ENCODE results near the gene SCUBE3.

DNA sequence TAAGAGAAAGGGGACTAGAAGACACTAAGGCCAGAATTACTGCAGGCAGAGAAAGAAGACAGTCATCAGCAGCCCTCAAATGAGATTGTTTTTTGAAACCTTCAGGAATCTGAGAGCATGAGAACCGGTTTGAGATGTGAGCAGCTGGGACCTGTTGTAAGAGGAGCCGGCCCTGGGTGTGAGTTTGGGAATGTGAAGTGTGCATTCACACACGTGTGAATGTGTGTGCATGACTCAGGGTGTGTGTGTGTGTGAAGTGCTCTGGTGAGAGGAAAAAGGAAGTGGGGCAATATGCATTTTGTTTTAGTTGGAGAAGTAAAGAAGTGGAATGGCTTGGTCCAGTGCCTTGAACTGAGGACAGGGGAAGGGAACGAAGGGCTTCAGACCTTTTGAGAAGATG is 4.3 kb downstream of the SCUBE3 start:
- TF ChIP-seq, protein P1, sequence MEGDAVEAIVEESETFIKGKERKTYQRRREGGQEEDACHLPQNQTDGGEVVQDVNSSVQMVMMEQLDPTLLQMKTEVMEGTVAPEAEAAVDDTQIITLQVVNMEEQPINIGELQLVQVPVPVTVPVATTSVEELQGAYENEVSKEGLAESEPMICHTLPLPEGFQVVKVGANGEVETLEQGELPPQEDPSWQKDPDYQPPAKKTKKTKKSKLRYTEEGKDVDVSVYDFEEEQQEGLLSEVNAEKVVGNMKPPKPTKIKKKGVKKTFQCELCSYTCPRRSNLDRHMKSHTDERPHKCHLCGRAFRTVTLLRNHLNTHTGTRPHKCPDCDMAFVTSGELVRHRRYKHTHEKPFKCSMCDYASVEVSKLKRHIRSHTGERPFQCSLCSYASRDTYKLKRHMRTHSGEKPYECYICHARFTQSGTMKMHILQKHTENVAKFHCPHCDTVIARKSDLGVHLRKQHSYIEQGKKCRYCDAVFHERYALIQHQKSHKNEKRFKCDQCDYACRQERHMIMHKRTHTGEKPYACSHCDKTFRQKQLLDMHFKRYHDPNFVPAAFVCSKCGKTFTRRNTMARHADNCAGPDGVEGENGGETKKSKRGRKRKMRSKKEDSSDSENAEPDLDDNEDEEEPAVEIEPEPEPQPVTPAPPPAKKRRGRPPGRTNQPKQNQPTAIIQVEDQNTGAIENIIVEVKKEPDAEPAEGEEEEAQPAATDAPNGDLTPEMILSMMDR (IDR thresholded peaks at IDR 0.05; ENCODE audit: insufficient read depth, low read length): no peak
- no peak for TF ChIP-seq REST (IDR thresholded peaks at IDR 0.05; ENCODE audit: insufficient replicate concordance, low read depth)

Data from HL-60 (cell line).